Left ventricle myocardium inferior (tissue), 1 donor: Measurements from ENCODE around the gene NINL. TPM values are rescaled to one million over a fixed set of nuclear protein-coding genes. Genes with fewer than 3 reads are reported as not detected.

ENCODE experiments used
- DNase-seq: peaks from one replicate; pipeline ENCODE4 v3.0.0-alpha.2; 2020
- H3K27ac ChIP-seq: fragments of 200-600 bp; replicated peaks from 2 replicates; pipeline ENCODE4 v1.8.0; 2021
- H3K27me3 ChIP-seq: fragments of 200-600 bp; 2 replicates; pipeline ENCODE4 v1.8.0; 2021; ENCODE audit warnings: low read depth
- H3K36me3 ChIP-seq: fragments of 200-600 bp; 2 replicates; pipeline ENCODE4 v1.8.0; 2021
- H3K4me1 ChIP-seq: fragments of 200-600 bp; 2 replicates; pipeline ENCODE4 v1.8.0; 2021
- H3K4me3 ChIP-seq: fragments of 200-600 bp; 2 replicates; pipeline ENCODE4 v1.8.0; 2021; ENCODE audit warnings: mild to moderate bottlenecking, moderate library complexity
- H3K9me3 ChIP-seq: fragments of 200-600 bp; replicated peaks from 2 replicates; pipeline ENCODE4 v1.8.0; 2021
- intact Hi-C: fragments of 100-400 bp; cut with micrococcal nuclease; formaldehyde crosslinking; loops from one replicate; pipeline ENCODE4 v1.11.0; 2022
- total RNA-seq: library from RNA; stranded (reverse); fragmentation: NEBNext Ultra II Directional; extraction: Animal tissue kit (Norgen Biotek cat#: 25700); gene quantifications from one replicate; pipeline ENCODE4 v1.2.1, GENCODE V29; 2021
- TF ChIP-seq, protein P1 (sequence below): fragments of 200-600 bp; IDR thresholded peaks from 2 replicates; pipeline ENCODE4 v1.8.0; 2021; ENCODE audit warnings: antibody characterized with exemption, mild to moderate bottlenecking, borderline replicate concordance
- donor health status: DM: no; HTN: yes; CAD: no; lungs with severe emphysema.

The NINL gene
- total RNA-seq, 1 donor from 2014 or later, result 1.8 TPM

- H3K36me3 ChIP-seq, result peaks cover 13% of the 10 kb centered on the region
- TF ChIP-seq, protein P1, sequence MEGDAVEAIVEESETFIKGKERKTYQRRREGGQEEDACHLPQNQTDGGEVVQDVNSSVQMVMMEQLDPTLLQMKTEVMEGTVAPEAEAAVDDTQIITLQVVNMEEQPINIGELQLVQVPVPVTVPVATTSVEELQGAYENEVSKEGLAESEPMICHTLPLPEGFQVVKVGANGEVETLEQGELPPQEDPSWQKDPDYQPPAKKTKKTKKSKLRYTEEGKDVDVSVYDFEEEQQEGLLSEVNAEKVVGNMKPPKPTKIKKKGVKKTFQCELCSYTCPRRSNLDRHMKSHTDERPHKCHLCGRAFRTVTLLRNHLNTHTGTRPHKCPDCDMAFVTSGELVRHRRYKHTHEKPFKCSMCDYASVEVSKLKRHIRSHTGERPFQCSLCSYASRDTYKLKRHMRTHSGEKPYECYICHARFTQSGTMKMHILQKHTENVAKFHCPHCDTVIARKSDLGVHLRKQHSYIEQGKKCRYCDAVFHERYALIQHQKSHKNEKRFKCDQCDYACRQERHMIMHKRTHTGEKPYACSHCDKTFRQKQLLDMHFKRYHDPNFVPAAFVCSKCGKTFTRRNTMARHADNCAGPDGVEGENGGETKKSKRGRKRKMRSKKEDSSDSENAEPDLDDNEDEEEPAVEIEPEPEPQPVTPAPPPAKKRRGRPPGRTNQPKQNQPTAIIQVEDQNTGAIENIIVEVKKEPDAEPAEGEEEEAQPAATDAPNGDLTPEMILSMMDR, result no peak
Measured at GRCh38 chr20:25487975-25488374, 97.4 kb downstream of the NINL start.

DNA sequence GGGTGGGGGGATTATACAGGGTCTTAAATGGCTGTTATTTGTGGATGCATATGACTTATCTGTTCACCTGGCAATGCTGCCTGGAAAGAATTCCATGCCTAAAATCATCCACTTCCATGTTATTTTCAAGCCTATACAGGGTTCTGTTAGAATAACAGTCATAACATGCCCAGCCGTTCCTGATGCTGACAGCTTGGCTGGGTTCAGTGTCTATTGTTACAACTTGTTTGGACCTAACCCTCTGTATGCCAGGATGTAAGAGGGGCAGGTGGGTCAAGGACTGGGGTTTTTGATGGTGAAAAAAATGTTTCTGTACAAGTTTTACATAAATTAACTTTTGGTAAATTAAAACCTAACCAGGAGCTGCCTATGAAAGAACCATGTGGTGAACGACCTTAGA, 98.0 kb downstream of the NINL start:
- no peaks in the 10 kb centered on the region for H3K9me3 ChIP-seq
- H3K27ac ChIP-seq, result no peak overlapping the region
- H3K27me3 ChIP-seq, result no peaks in the 10 kb centered on the region
- peaks cover 14% of the 10 kb centered on the region for H3K4me1 ChIP-seq
- TF ChIP-seq, protein P1, result no peak
- peaks cover 13% of the 10 kb centered on the region for H3K36me3 ChIP-seq
- intact Hi-C loops, result no loop called here
- H3K4me3 ChIP-seq, result no peak overlapping the region
- no peak for DNase-seq

More at GRCh38 chr20:25487975-25488374, 97.4 kb downstream of the NINL start:
- Histone ChIP-seq H3K4me3 (no peak overlapping the region), H3K27ac (no peak overlapping the region), H3K27me3 (no peaks in the 10 kb centered on the region), H3K4me1 (peaks cover 14% of the 10 kb centered on the region), H3K9me3 (no peaks in the 10 kb centered on the region)
- intact Hi-C loops, result no loop called here
- no peak for DNase-seq

GRCh38 chr20:25486377-25486776, 99.0 kb downstream of the NINL start:
- Histone ChIP-seq H3K36me3 (peaks cover 18% of the 10 kb centered on the region), H3K4me1 (peaks cover 14% of the 10 kb centered on the region), H3K27ac (no peak overlapping the region), H3K9me3 (no peaks in the 10 kb centered on the region), H3K4me3 (no peak overlapping the region), H3K27me3 (no peaks in the 10 kb centered on the region)
- TF ChIP-seq, protein P1, result no peak
- DNase-seq, result peak; percentile 44
- intact Hi-C loops, result no loop called here

- Histone ChIP-seq H3K4me1 (peaks cover 14% of the 10 kb centered on the region), H3K9me3 (no peaks in the 10 kb centered on the region), H3K27ac (no peak overlapping the region), H3K4me3 (no peak overlapping the region), H3K27me3 (no peaks in the 10 kb centered on the region), H3K36me3 (peaks cover 23% of the 10 kb centered on the region)
- TF ChIP-seq, protein P1, result no peak
- DNase-seq, result no peak
- intact Hi-C loops, result no loop called here
Measured at GRCh38 chr20:25485872-25486271, 99.5 kb downstream of the NINL start.

DNA sequence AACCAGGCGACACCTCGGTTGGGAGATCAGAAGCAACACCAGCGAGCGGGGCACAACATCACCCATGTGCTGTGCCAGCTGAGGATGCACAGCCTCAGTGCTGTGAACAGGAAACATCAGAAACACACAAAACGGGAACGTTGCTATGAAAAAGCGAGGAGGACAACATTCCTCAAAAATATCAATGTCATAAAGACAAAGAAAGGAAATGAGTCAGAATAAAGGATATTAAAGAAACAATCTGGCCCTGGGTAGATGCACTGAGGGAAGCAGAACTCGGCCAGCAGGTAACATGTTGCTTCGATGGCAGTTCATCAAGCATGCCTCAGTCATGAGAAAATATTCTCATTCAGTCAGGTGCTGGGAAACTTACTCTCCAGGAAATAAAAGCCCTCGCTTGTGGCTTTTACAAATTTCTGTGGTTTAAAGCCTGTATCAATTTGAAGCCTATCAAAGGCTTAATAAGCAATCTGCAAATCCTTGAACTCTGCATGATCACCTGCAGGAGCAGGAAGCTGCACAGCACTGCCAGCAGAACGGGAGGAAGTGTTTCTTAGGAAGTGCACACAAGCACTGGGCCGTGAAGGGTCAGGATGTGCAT, 100.3 kb downstream of the NINL start:
- TF ChIP-seq, protein P1, result no peak
- no peak for DNase-seq
- H3K36me3 ChIP-seq, result peaks cover 26% of the 10 kb centered on the region
- no peaks in the 10 kb centered on the region for H3K27me3 ChIP-seq
- H3K27ac ChIP-seq, result no peak overlapping the region
- no peak overlapping the region for H3K4me3 ChIP-seq
- H3K4me1 ChIP-seq, result peaks cover 14% of the 10 kb centered on the region
- no peaks in the 10 kb centered on the region for H3K9me3 ChIP-seq
- intact Hi-C loops, result no loop called here
